Measurements from ENCODE around the gene HLA-DOA.

- TF ChIP-seq CTCF (IDR thresholded peaks at IDR 0.05; ENCODE audit: insufficient read depth, low read depth, low read length) (no peak), EZH2 (IDR thresholded peaks at IDR 0.05; ENCODE audit: insufficient read depth, low read length) (no peak)
Observed at GRCh38 chr6:33015798-33016197, 6.4 kb upstream of the HLA-DOA start.

All from astrocyte (in vitro differentiated cells and primary cell).